Neural progenitor cell (in vitro differentiated cells): ENCODE measurements around the gene MAPK1. TPM values are rescaled to one million over a fixed set of nuclear protein-coding genes. Genes with fewer than 3 reads are reported as not detected.

Experiments
- DNase-seq: peaks from one replicate; pipeline ENCODE4 v3.0.0-alpha.2; 2016; ENCODE audit warnings: low spot score
- H2AFZ ChIP-seq: fragments of 200-600 bp; sonication (generic); replicated peaks from 2 replicates; pipeline ENCODE4 v1.6.1; 2016; ENCODE audit warnings: antibody characterized with exemption
- H3F3A ChIP-seq: fragments of 200-600 bp; sonication (generic); 2 replicates; pipeline ENCODE4 v1.6.1; 2016; ENCODE audit warnings: antibody characterized with exemption, low read depth
- H3K27ac ChIP-seq: fragments of 200-600 bp; sonication (generic); 2 replicates; pipeline ENCODE4 v1.5.1; 2016; ENCODE audit warnings: mild to moderate bottlenecking
- H3K27me3 ChIP-seq: fragments of 200-600 bp; sonication (generic); 2 replicates; pipeline ENCODE4 v1.6.1; 2016; ENCODE audit warnings: mild to moderate bottlenecking, moderate library complexity
- H3K36me3 ChIP-seq: fragments of 200-600 bp; sonication (generic); 2 replicates; pipeline ENCODE4 v1.5.1; 2016
- H3K4me1 ChIP-seq: fragments of 200-600 bp; sonication (generic); 2 replicates; pipeline ENCODE4 v1.6.1; 2016; ENCODE audit warnings: mixed run types
- H3K4me2 ChIP-seq: fragments of 200-600 bp; sonication (generic); 2 replicates; pipeline ENCODE4 v1.6.1; 2016
- H3K4me3 ChIP-seq: fragments of 200-600 bp; sonication (generic); 2 replicates; pipeline ENCODE4 v1.5.1; 2016
- H3K79me2 ChIP-seq: fragments of 200-600 bp; sonication (generic); 2 replicates; pipeline ENCODE4 v1.6.1; 2016; ENCODE audit warnings: low read depth
- H3K9ac ChIP-seq: fragments of 200-600 bp; sonication (generic); 2 replicates; pipeline ENCODE4 v1.6.1; 2016
- H3K9me3 ChIP-seq: fragments of 200-600 bp; sonication (generic); 2 replicates; pipeline ENCODE4 v1.5.1; 2016; ENCODE audit warnings: low read depth
- H4K20me1 ChIP-seq: fragments of 200-600 bp; sonication (generic); 2 replicates; pipeline ENCODE4 v1.6.1; 2016; ENCODE audit warnings: low read depth
- H3K27ac Mint-ChIP-seq: 3 replicates; pipeline ENCODE4 v1.8.0; 2021; ENCODE audit warnings: mixed read lengths
- H3K27me3 Mint-ChIP-seq: 2 replicates; pipeline ENCODE4 v1.8.0; 2022; ENCODE audit warnings: low read depth, mild to moderate bottlenecking, inconsistent platforms, moderate library complexity, mixed read lengths; ENCODE audit not compliant: insufficient read depth
- H3K36me3 Mint-ChIP-seq: 3 replicates; pipeline ENCODE4 v1.8.0; 2021; ENCODE audit warnings: mixed read lengths
- H3K4me1 Mint-ChIP-seq: 3 replicates; pipeline ENCODE4 v1.8.0; 2021; ENCODE audit warnings: mixed read lengths
- H3K4me3 Mint-ChIP-seq: 3 replicates; pipeline ENCODE4 v1.8.0; 2021; ENCODE audit warnings: mild to moderate bottlenecking, moderate library complexity, mixed read lengths
- H3K9me3 Mint-ChIP-seq: 3 replicates; pipeline ENCODE4 v1.8.0; 2020; ENCODE audit warnings: mixed read lengths
- CTCF ChIP-seq: fragments of 200-600 bp; sonication (generic); IDR thresholded peaks from 2 replicates; pipeline ENCODE4 v1.5.1; 2017; ENCODE audit warnings: antibody characterized with exemption, mild to moderate bottlenecking
- EZH2 ChIP-seq: fragments of 200-600 bp; sonication (generic); IDR thresholded peaks from 2 replicates; pipeline ENCODE4 v1.6.1; 2017; ENCODE audit warnings: antibody characterized with exemption, mild to moderate bottlenecking, moderate library complexity
- EZH2phosphoT487 ChIP-seq: fragments of 200-600 bp; sonication (generic); IDR thresholded peaks from 2 replicates; pipeline ENCODE4 v1.6.1; 2017; ENCODE audit warnings: antibody characterized with exemption
- total RNA-seq: library from RNA; depleted of rRNA; stranded (reverse); fragments of >200 nt; gene quantifications from 2 replicates; pipeline ENCODE4 v1.2.3, GENCODE V29; 2015; ENCODE audit warnings: low replicate concordance

MAPK1 gene
- total RNA-seq, 1 donor from 2014 or later: 61.4 TPM

GRCh38 chr22:21738081-21738480 lies 129.4 kb downstream of the MAPK1 start:
- Mint-ChIP-seq H3K36me3 (no peaks in the 10 kb centered on the region), H3K27me3 (peaks cover 2% of the 10 kb centered on the region), H3K4me3 (no peak overlapping the region), H3K27ac (no peak overlapping the region), H3K4me1 (peaks cover 27% of the 10 kb centered on the region), H3K9me3 (no peaks in the 10 kb centered on the region)
- H3K4me2 ChIP-seq: no peak overlapping the region
- H3K9me3 ChIP-seq: no peaks in the 10 kb centered on the region
- H2AFZ ChIP-seq: no peak overlapping the region
- peaks cover 26% of the 10 kb centered on the region for H3K27me3 ChIP-seq
- no peak for DNase-seq
- no peak overlapping the region for H3K4me3 ChIP-seq
- H3K27ac ChIP-seq: no peak overlapping the region
- peaks cover 21% of the 10 kb centered on the region for H3K79me2 ChIP-seq
- H3K9ac ChIP-seq: no peak overlapping the region
- peaks cover 10% of the 10 kb centered on the region for H3K4me1 ChIP-seq
- H4K20me1 ChIP-seq: peaks cover 16% of the 10 kb centered on the region
- TF ChIP-seq EZH2 (no peak), EZH2phosphoT487 (no peak), CTCF (no peak)
- peaks cover 5% of the 10 kb centered on the region for H3K36me3 ChIP-seq
- H3F3A ChIP-seq: peaks cover 6% of the 10 kb centered on the region

- Mint-ChIP-seq H3K36me3 (peaks cover 2% of the 10 kb centered on the region), H3K4me1 (peaks cover 27% of the 10 kb centered on the region), H3K9me3 (no peaks in the 10 kb centered on the region), H3K4me3 (peak overlapping the region; percentile 75), H3K27me3 (peaks cover 2% of the 10 kb centered on the region), H3K27ac (no peak overlapping the region)
- Histone ChIP-seq H3K4me3 (no peak overlapping the region), H3K9ac (no peak overlapping the region), H3K4me2 (no peak overlapping the region), H3F3A (peaks cover 6% of the 10 kb centered on the region), H2AFZ (no peak overlapping the region), H3K27ac (no peak overlapping the region), H3K27me3 (peaks cover 26% of the 10 kb centered on the region), H3K4me1 (peaks cover 10% of the 10 kb centered on the region), H3K9me3 (no peaks in the 10 kb centered on the region), H3K79me2 (peaks cover 31% of the 10 kb centered on the region), H3K36me3 (peaks cover 5% of the 10 kb centered on the region), H4K20me1 (peaks cover 24% of the 10 kb centered on the region)
- TF ChIP-seq EZH2phosphoT487 (no peak), EZH2 (no peak), CTCF (no peak)
- DNase-seq: no peak
Observed at GRCh38 chr22:21736948-21737347, 130.5 kb downstream of the MAPK1 start.

GRCh38 chr22:21736084-21736642 lies 131.3 kb downstream of the MAPK1 start:
- no peaks in the 10 kb centered on the region for H3K9me3 Mint-ChIP-seq
- H3K4me3 Mint-ChIP-seq: peak overlapping the region; percentile 75
- peaks cover 10% of the 10 kb centered on the region for H3K4me1 ChIP-seq
- peaks cover 2% of the 10 kb centered on the region for H3K36me3 Mint-ChIP-seq
- peaks cover 22% of the 10 kb centered on the region for H3K27me3 ChIP-seq
- peaks cover 27% of the 10 kb centered on the region for H3K4me1 Mint-ChIP-seq
- DNase-seq: no peak
- H4K20me1 ChIP-seq: peaks cover 24% of the 10 kb centered on the region
- no peak overlapping the region for H3K9ac ChIP-seq
- no peak overlapping the region for H3K27ac Mint-ChIP-seq
- H3K4me3 ChIP-seq: peak overlapping the region; percentile 41
- H3K79me2 ChIP-seq: peaks cover 38% of the 10 kb centered on the region
- H3K27ac ChIP-seq: no peak overlapping the region
- peaks cover 5% of the 10 kb centered on the region for H3K36me3 ChIP-seq
- H3K4me2 ChIP-seq: peak overlapping the region; percentile 72
- H3K27me3 Mint-ChIP-seq: peaks cover under 1% of the 10 kb centered on the region
- H2AFZ ChIP-seq: peak overlapping the region; percentile 74
- TF ChIP-seq EZH2phosphoT487 (no peak), CTCF (no peak), EZH2 (no peak)
- no peaks in the 10 kb centered on the region for H3K9me3 ChIP-seq
- peaks cover 6% of the 10 kb centered on the region for H3F3A ChIP-seq
